Thymus (tissue), 11 donors: Measurements from ENCODE around the gene GDPD1. TPM values are rescaled to one million over a fixed set of nuclear protein-coding genes. Genes with fewer than 3 reads are reported as not detected.
A peak's percentile ranks its signal among the peaks of the same experiment; 100 is the strongest.
"Not testable (repeated sequence)": the region's sequence is repeated elsewhere in the genome, so short reads cannot be mapped to it uniquely, and the experiment has no call there.

ENCODE experiments used
- DNase-seq, 9 donors: peaks; one replicate each; pipeline ENCODE4 v3.0.0-alpha.2; 2013; ENCODE audit warnings: low spot score in 9 of 9, low read depth in 6 of 9, missing footprints in 1 of 9
- H3K27ac ChIP-seq, 2 donors: one replicate each; pipeline ENCODE4 v1.5.1; 2013; ENCODE audit warnings: control low read depth in 1 of 2, low read depth in 1 of 2, low read length in 1 of 2, mild to moderate bottlenecking in 1 of 2, moderate library complexity in 1 of 2
- H3K27me3 ChIP-seq, 2 donors: one replicate each; pipeline ENCODE4 v1.5.1; 2013; ENCODE audit warnings: low read length in 1 of 2; ENCODE audit not compliant: control insufficient read depth in 2 of 2, insufficient read depth in 1 of 2
- H3K36me3 ChIP-seq, 2 donors: one replicate each; pipeline ENCODE4 v1.5.1; 2013; ENCODE audit warnings: low read length in 1 of 2, mild to moderate bottlenecking in 1 of 2, moderate library complexity in 1 of 2; ENCODE audit not compliant: control insufficient read depth in 2 of 2, insufficient read depth in 2 of 2
- H3K4me1 ChIP-seq, 2 donors: one replicate each; pipeline ENCODE4 v1.5.1; 2013; ENCODE audit warnings: low read length in 2 of 2; ENCODE audit not compliant: control insufficient read depth in 2 of 2, insufficient read depth in 2 of 2
- H3K4me3 ChIP-seq, 2 donors: one replicate each; pipeline ENCODE4 v1.5.1; 2013; ENCODE audit warnings: low read length in 2 of 2, control low read depth in 1 of 2, mild to moderate bottlenecking in 1 of 2
- H3K9me3 ChIP-seq, 2 donors: one replicate each; pipeline ENCODE4 v1.5.1; 2013; ENCODE audit warnings: low read length in 1 of 2, mild to moderate bottlenecking in 1 of 2; ENCODE audit not compliant: control insufficient read depth in 2 of 2, insufficient read depth in 1 of 2
- WGBS: extraction: QIAGEN DNeasy Blood & Tissue Kit; methylation state at CpG from one replicate; pipeline ENCODE4 v1.1.7; 2013; 5-methylcytosine and 5-hydroxymethylcytosine counted together
- polyA plus RNA-seq: library from polyadenylated mRNA; stranded (reverse); fragments of 200-250 nt; gene quantifications from one replicate; pipeline ENCODE4 v1.2.3, GENCODE V29; 2013
- total RNA-seq: library from RNA; stranded (reverse); fragments of 120-200 nt; gene quantifications from one replicate; pipeline ENCODE4 v1.2.4, GENCODE V29; 2013
- donor health status: healthy.

Gene GDPD1
- total and polyA plus RNA-seq, 2 donors = 2.5 to 4.5 TPM

- Histone ChIP-seq H3K9me3 (no peaks in the 10 kb centered on the region), H3K4me1 (peaks cover 0 to 6% of the 10 kb centered on the region in 2 donors), H3K4me3 (no peak overlapping the region), H3K27me3 (no peaks in the 10 kb centered on the region), H3K36me3 (no peaks in the 10 kb centered on the region), H3K27ac (no peak overlapping the region)
- no peak for DNase-seq
- WGBS = 44% methylated on average over 1 of the region's 1 CpG
Measured at GRCh38 chr17:59292174-59292523, 71.8 kb downstream of the GDPD1 start.

GRCh38 chr17:59296190-59296589 lies 75.9 kb downstream of the GDPD1 start:
- 94% methylated on average over 2 of the region's 2 CpGs for WGBS
- Histone ChIP-seq H3K36me3 (no peaks in the 10 kb centered on the region), H3K27ac (no peak overlapping the region)

DNA sequence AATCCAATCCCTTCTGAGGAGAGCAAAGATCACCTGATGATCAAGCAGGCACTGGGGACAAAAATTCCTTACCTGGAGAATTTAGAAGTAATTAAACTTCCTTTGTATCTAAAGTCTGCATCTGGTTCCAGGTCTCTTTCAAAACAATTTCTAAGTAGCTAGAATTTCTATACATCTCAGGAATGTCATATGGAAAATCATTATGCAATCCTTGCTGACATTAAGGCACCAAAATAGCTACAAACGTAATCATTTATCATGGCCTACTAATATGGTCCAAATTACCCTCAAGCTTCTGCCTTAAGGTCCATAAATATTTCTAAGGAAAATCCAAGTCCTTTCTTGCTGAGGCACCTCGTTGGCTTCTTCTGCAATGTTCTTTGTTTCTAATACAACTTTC lies 78.2 kb downstream of the GDPD1 start:
- WGBS = 93% methylated on average over 2 of the region's 2 CpGs
- H3K9me3 ChIP-seq = no peaks in the 10 kb centered on the region
- no peak for DNase-seq
- H3K4me3 ChIP-seq = no peak overlapping the region
- no peaks in the 10 kb centered on the region for H3K27me3 ChIP-seq
- no peak overlapping the region for H3K27ac ChIP-seq
- no peaks in the 10 kb centered on the region for H3K36me3 ChIP-seq
- no peaks in the 10 kb centered on the region for H3K4me1 ChIP-seq

More at GRCh38 chr17:59296190-59296589, 75.9 kb downstream of the GDPD1 start:
- DNase-seq = no peak
- Histone ChIP-seq H3K27me3 (no peaks in the 10 kb centered on the region), H3K4me1 (no peaks in the 10 kb centered on the region), H3K9me3 (no peaks in the 10 kb centered on the region), H3K4me3 (no peak overlapping the region)

DNA sequence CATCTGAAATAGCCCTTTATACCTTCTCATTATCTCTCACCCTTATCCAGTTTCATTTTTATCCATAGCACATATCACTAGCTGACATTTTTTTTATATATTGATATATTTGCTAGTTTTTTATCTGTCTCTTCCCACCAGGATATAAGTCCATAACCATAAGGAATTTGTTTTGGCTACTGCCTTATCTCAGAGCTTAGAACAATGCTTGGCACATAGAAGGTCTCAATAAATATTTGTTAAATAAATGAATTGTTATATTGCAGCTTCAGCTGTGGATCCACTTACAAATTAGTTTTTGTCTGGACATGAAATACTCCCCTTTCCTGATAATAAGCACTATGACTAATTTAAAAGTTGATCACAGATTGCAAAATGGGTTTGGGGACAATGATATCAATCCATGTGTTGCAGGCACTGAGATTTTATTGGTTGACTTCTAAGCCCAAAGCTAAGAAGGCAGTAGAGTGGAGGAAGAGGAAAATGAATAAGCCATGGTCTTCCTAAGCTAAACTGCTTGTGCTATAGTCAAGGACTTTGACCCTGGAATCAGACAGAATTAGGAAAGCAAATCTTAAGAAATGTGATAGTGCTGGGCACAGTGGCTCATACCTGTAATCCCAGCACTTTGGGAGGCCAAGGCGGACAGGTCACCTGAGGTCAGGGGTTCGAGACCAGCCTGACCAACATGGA lies 79.2 kb downstream of the GDPD1 start:
- no peaks in the 10 kb centered on the region for H3K4me1 ChIP-seq
- 99% methylated on average over 2 of the region's 2 CpGs for WGBS
- no peaks in the 10 kb centered on the region for H3K36me3 ChIP-seq

GRCh38 chr17:59300941-59301340 lies 80.6 kb downstream of the GDPD1 start:
- Histone ChIP-seq H3K4me1 (no peaks in the 10 kb centered on the region), H3K27me3 (no peaks in the 10 kb centered on the region), H3K4me3 (no peak overlapping the region), H3K27ac (no peak overlapping the region), H3K36me3 (no peaks in the 10 kb centered on the region), H3K9me3 (no peaks in the 10 kb centered on the region)
- 90% methylated on average over 5 of the region's 5 CpGs for WGBS
- no peak for DNase-seq

More for the DNA sequence above, 79.2 kb downstream of the GDPD1 start:
- no peak for DNase-seq
- Histone ChIP-seq H3K27ac (no peak overlapping the region), H3K4me3 (no peak overlapping the region), H3K9me3 (no peaks in the 10 kb centered on the region), H3K27me3 (no peaks in the 10 kb centered on the region)

DNA sequence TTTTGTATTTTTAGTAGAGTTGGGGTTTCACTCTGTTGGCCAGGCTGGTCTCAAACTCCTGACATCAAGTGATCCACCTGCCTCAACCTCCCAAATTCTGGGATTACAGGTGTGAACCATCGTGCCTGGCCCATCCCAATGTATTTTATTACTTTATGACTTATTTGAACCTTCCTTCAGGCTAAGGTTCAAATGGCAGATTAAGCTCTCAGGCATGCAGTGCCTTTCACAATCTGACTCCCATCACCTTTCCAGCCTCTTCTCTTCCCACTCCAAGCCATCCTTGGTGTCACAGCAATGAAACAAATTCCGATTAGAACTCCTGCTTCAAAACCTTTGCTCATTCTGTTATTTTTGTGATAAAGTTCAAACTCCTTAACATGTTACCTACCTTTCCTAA lies 84.5 kb downstream of the GDPD1 start:
- DNase-seq = no peak
- WGBS = 96% methylated on average over 2 of the region's 2 CpGs

DNA sequence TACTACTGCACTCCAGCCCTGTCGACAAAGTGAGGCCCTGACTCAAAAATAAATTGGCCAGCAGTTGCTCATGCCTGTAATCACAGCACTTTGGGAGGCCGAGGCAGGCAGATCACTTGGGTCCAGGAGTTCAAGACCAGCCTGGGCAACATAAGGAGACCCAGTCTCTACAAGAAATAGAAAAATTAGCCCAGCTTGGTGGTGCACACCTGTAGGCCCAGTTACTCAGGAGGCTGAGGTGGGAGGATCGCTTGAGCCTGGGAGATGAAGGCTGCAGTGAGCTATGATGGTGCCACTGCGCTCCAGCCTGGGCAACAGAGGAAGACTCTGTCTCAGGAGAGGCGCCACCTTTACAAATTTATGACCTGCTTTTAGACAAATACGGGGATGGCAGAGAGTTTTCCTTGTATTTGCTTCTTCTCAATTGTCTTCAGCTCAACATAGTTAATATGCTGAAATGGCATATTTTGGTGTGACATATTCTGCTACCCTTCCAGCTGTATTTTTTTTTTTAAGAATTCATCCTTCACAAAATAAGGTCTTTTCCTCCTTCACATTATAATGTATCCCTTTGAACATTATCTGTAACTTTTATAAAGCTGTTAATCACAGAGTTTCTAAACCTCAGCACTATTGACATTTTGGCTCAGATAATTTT lies 90.1 kb downstream of the GDPD1 start:
- H3K4me1 ChIP-seq = no peaks in the 10 kb centered on the region
- WGBS = 91% methylated on average over 6 of the region's 6 CpGs

More for the DNA sequence above, 84.5 kb downstream of the GDPD1 start:
- no peaks in the 10 kb centered on the region for H3K9me3 ChIP-seq
- H3K4me1 ChIP-seq = no peaks in the 10 kb centered on the region
- H3K27me3 ChIP-seq = no peaks in the 10 kb centered on the region
- no peaks in the 10 kb centered on the region for H3K36me3 ChIP-seq
- H3K4me3 ChIP-seq = no peak overlapping the region
- H3K27ac ChIP-seq = no peak overlapping the region

DNA sequence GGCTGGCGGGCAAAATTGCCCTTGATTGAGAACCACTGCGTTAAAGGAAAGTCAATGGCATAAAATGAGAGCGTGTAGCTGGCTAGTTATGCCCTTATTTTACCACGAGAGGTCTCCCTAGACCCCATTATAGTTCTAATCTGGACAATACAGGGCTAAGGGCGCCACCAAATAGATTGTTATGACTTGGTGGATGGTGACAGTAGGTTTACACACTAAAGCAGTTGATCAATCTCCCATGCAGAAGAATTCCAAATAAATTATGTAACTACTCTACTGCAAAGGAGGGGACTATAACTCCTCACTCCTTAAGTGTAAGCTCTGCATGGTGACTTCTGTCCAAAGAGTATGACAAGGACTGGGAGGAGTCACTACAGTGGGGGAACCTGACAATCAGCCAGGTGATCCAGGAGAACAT lies 90.7 kb downstream of the GDPD1 start:
- Histone ChIP-seq H3K36me3 (no peaks in the 10 kb centered on the region), H3K9me3 (no peaks in the 10 kb centered on the region), H3K27ac (no peak overlapping the region), H3K4me3 (no peak overlapping the region), H3K27me3 (no peaks in the 10 kb centered on the region), H3K4me1 (no peaks in the 10 kb centered on the region)
- WGBS = 8% methylated on average over 5 of the region's 5 CpGs
- peak in 8 of 9 donors; percentile 46 to 80 (median 59) for DNase-seq

More for the DNA sequence above, 90.1 kb downstream of the GDPD1 start:
- Histone ChIP-seq H3K27ac (no peak overlapping the region), H3K27me3 (no peaks in the 10 kb centered on the region), H3K9me3 (no peaks in the 10 kb centered on the region), H3K4me3 (no peak overlapping the region), H3K36me3 (no peaks in the 10 kb centered on the region)
- DNase-seq = no peak

DNA sequence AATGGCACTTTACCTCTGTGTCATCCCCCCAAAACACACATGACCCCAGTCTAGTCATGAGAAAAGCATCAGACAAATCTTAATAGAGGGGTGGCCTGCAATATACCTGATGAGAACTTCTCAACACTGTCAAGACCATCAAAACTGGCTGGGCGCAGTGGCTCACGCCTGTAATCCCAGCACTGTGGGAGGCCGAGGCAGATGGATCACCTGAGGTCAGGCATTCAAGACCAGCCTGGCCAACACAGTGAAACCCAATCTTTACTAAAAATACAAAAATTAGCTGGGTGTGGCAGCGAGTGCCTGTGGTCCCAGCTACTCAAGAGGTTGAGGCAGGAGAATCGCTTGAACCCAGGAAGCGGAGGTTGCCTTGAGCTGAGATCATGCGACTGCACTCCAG lies 91.2 kb downstream of the GDPD1 start:
- not testable (repeated sequence) for H3K9me3 ChIP-seq, DNase-seq, H3K36me3 ChIP-seq, H3K27me3 ChIP-seq, H3K27ac ChIP-seq, H3K4me1 ChIP-seq, H3K4me3 ChIP-seq
- WGBS = 96% methylated on average over 7 of the region's 7 CpGs
